Smooth muscle cell (in vitro differentiated cells): Measurements from ENCODE around the gene RRP12. TPM values are rescaled to one million over a fixed set of nuclear protein-coding genes. Genes with fewer than 3 reads are reported as not detected.

Experiments
- DNase-seq: peaks from one replicate; lab custom pipeline; 2025; ENCODE audit not compliant: unreplicated experiment; lab: John Stamatoyannopoulos, UW
- H2AFZ ChIP-seq: fragments of 200-600 bp; sonication (generic); 2 replicates; pipeline ENCODE4 v1.6.0; 2016; ENCODE audit warnings: antibody characterized with exemption, low read depth, mild to moderate bottlenecking
- H3F3A ChIP-seq: fragments of 200-600 bp; sonication (generic); 2 replicates; pipeline ENCODE4 v1.6.0; 2017; ENCODE audit warnings: antibody characterized with exemption, low read depth
- H3K27ac ChIP-seq: fragments of 200-600 bp; sonication (generic); 2 replicates; pipeline ENCODE4 v1.5.1; 2016; ENCODE audit warnings: low read depth, mild to moderate bottlenecking
- H3K27me3 ChIP-seq: fragments of 200-600 bp; sonication (generic); 2 replicates; pipeline ENCODE4 v1.6.1; 2016; ENCODE audit warnings: low read depth, mild to moderate bottlenecking
- H3K36me3 ChIP-seq: fragments of 200-600 bp; sonication (generic); 2 replicates; pipeline ENCODE4 v1.5.1; 2016; ENCODE audit warnings: low read depth
- H3K4me1 ChIP-seq: fragments of 200-600 bp; sonication (generic); 2 replicates; pipeline ENCODE4 v1.5.1; 2016; ENCODE audit warnings: low read depth
- H3K4me2 ChIP-seq: fragments of 200-600 bp; sonication (generic); 2 replicates; pipeline ENCODE4 v1.6.0; 2016; ENCODE audit warnings: mild to moderate bottlenecking
- H3K4me3 ChIP-seq: fragments of 200-600 bp; sonication (generic); 2 replicates; pipeline ENCODE4 v1.5.1; 2016; ENCODE audit warnings: mild to moderate bottlenecking
- H3K79me2 ChIP-seq: fragments of 200-600 bp; sonication (generic); 2 replicates; pipeline ENCODE4 v1.6.0; 2016; ENCODE audit warnings: low read depth, mild to moderate bottlenecking
- H3K9ac ChIP-seq: fragments of 200-600 bp; sonication (generic); 2 replicates; pipeline ENCODE4 v1.6.0; 2016; ENCODE audit warnings: low read depth
- H3K9me3 ChIP-seq: fragments of 200-600 bp; sonication (generic); replicated peaks from 2 replicates; pipeline ENCODE4 v1.5.1; 2016; ENCODE audit warnings: low read depth
- H4K20me1 ChIP-seq: fragments of 200-600 bp; sonication (generic); 2 replicates; pipeline ENCODE4 v1.6.0; 2016; ENCODE audit warnings: low read depth
- WGBS: methylation state at CpG from one replicate; pipeline ENCODE4 v1.1.7; 2016; ENCODE audit warnings: low lambda C conversion rate; 5-methylcytosine and 5-hydroxymethylcytosine counted together
- polyA plus RNA-seq: library from polyadenylated mRNA; unstranded; fragments of >200 nt; fragmentation: Nextera tagmentation; extraction: Ambion mirVana; gene quantifications from 2 replicates; pipeline ENCODE4 v1.2.1, GENCODE V29; 2016
- total RNA-seq: library from RNA; depleted of rRNA; stranded (reverse); fragments of >200 nt; gene quantifications from 2 replicates; pipeline ENCODE4 v1.2.3, GENCODE V29; 2014
- TF ChIP-seq, protein P1 (sequence below): fragments of 200-600 bp; sonication (generic); IDR thresholded peaks from 2 replicates; pipeline ENCODE4 v1.5.1; 2017; ENCODE audit warnings: borderline replicate concordance, mild to moderate bottlenecking, antibody characterized with exemption; ENCODE audit not compliant: insufficient read depth, poor library complexity, severe bottlenecking

The RRP12 gene
- total and polyA plus RNA-seq, 2 experiments from 2014 or later = 14.1 to 18.8 TPM

DNA sequence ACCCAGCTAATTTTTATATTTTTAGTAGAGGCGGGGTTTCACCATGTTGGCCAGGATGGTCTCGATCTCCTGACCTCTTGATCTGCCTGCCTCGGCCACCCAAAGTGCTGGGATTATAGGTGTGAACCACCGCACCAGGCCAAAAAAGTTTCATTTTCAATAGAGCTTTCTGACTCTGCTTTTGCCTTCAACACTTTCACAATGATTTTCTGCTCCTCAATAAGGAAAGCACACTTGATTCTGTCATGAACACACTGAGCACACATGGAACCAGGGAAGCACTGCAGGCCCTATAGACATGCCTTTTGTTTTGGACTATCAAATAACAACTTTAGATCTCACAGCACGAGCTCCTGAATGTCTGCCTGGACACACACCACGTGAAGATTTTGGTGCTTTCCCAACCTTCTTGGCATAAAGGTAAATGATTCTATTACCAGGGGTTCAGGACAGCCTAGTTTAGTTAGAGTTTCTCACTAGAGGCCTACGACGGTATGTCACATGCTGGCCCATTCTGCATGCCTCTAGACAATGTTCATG lies 8.0 kb downstream of the RRP12 start:
- no peak overlapping the region for H3K4me2 ChIP-seq
- H4K20me1 ChIP-seq = no peaks in the 10 kb centered on the region
- no peaks in the 10 kb centered on the region for H3K4me1 ChIP-seq
- TF ChIP-seq, protein P1, sequence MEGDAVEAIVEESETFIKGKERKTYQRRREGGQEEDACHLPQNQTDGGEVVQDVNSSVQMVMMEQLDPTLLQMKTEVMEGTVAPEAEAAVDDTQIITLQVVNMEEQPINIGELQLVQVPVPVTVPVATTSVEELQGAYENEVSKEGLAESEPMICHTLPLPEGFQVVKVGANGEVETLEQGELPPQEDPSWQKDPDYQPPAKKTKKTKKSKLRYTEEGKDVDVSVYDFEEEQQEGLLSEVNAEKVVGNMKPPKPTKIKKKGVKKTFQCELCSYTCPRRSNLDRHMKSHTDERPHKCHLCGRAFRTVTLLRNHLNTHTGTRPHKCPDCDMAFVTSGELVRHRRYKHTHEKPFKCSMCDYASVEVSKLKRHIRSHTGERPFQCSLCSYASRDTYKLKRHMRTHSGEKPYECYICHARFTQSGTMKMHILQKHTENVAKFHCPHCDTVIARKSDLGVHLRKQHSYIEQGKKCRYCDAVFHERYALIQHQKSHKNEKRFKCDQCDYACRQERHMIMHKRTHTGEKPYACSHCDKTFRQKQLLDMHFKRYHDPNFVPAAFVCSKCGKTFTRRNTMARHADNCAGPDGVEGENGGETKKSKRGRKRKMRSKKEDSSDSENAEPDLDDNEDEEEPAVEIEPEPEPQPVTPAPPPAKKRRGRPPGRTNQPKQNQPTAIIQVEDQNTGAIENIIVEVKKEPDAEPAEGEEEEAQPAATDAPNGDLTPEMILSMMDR = no peak
- H3K27ac ChIP-seq = no peak overlapping the region
- 97% methylated on average over 8 of the region's 8 CpGs for WGBS
- no peak overlapping the region for H2AFZ ChIP-seq
- H3K27me3 ChIP-seq = no peaks in the 10 kb centered on the region
- DNase-seq = no peak
- no peak overlapping the region for H3K9ac ChIP-seq
- no peaks in the 10 kb centered on the region for H3K9me3 ChIP-seq
- no peaks in the 10 kb centered on the region for H3K36me3 ChIP-seq
- H3K79me2 ChIP-seq = peaks cover 3% of the 10 kb centered on the region
- no peak overlapping the region for H3K4me3 ChIP-seq
- H3F3A ChIP-seq = no peaks in the 10 kb centered on the region

DNA sequence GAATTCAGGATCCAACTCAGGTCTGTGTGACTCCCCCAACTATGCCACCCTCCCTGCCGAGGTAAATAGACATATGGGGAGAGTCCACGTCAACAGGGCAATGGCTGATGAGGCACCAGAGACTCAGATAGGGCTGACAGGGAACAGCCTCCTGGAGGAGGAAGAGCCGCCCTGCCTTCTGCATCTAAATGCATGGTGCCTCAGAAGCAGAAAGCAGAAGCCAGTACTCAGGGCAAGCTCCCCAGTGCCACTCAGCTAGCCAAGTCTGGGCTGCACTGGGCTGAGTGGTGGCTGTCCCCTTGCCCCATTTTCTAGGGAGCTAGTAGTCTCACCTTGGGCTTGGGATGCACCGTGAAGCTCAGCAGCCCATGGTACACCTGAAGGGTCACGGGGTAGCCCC lies 11.0 kb downstream of the RRP12 start:
- Histone ChIP-seq H3K4me1 (no peaks in the 10 kb centered on the region), H3K9ac (no peak overlapping the region), H3K4me2 (no peak overlapping the region), H3F3A (no peaks in the 10 kb centered on the region), H3K4me3 (no peak overlapping the region), H2AFZ (no peak overlapping the region), H3K27me3 (no peaks in the 10 kb centered on the region), H3K9me3 (no peaks in the 10 kb centered on the region), H3K36me3 (no peaks in the 10 kb centered on the region), H3K27ac (no peak overlapping the region), H4K20me1 (no peaks in the 10 kb centered on the region), H3K79me2 (no peaks in the 10 kb centered on the region)
- no peak for DNase-seq
- WGBS = 99% methylated on average over 5 of the region's 5 CpGs
- TF ChIP-seq, protein P1 = no peak

DNA sequence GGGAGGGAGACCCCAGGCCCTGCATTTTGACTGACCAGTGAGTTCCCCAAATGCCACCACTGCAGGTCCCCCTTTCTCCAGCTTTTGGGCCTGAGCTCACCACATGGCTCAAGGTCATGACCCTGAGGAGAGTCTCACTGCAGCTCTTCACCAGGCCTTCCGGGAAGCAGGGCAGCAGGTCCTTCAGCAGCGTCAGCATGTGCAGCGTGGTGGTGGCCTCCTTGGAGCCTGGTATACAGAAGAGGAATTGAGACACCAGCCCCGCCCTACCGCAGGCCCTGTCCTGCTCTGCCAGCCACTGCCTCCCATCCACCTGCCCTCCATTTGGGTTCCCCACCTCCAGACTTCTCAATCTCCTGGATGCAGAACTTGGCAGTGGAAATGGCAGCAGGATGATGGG lies 13.0 kb downstream of the RRP12 start:
- WGBS = 85% methylated on average over 5 of the region's 5 CpGs
- no peaks in the 10 kb centered on the region for H3K79me2 ChIP-seq
- no peak overlapping the region for H3K27ac ChIP-seq
- H3K4me3 ChIP-seq = no peak overlapping the region
- TF ChIP-seq, protein P1 = no peak
- DNase-seq = no peak
- no peaks in the 10 kb centered on the region for H4K20me1 ChIP-seq
- H3K4me1 ChIP-seq = no peaks in the 10 kb centered on the region
- H2AFZ ChIP-seq = no peak overlapping the region
- no peak overlapping the region for H3K9ac ChIP-seq
- H3F3A ChIP-seq = no peaks in the 10 kb centered on the region
- peaks cover 4% of the 10 kb centered on the region for H3K36me3 ChIP-seq
- no peaks in the 10 kb centered on the region for H3K27me3 ChIP-seq
- H3K4me2 ChIP-seq = no peak overlapping the region
- H3K9me3 ChIP-seq = no peaks in the 10 kb centered on the region

DNA sequence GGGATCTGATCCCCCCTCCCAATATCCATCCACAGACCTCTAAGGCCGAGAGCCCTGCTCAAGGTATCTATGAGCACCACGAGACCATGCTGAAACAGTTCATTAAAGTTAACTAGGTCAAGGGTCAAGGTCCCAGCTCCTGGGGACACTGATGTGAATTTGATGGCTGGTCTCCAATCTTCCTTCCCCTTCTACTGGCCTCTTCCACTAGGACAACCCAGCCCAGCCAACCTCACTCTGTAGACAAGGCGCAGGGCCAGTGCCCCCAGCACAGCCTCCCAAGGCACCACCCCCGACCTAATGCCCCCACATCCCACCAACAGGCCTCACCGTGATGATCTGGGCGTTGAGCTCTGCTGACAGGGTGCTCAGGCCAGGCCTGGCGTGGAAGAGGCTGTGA lies 15.6 kb downstream of the RRP12 start:
- no peak overlapping the region for H3K4me3 ChIP-seq
- H3K4me1 ChIP-seq = no peaks in the 10 kb centered on the region
- no peaks in the 10 kb centered on the region for H3K27me3 ChIP-seq
- TF ChIP-seq, protein P1 = no peak
- H2AFZ ChIP-seq = no peak overlapping the region
- H3F3A ChIP-seq = no peaks in the 10 kb centered on the region
- H3K4me2 ChIP-seq = no peak overlapping the region
- no peaks in the 10 kb centered on the region for H3K79me2 ChIP-seq
- no peaks in the 10 kb centered on the region for H3K9me3 ChIP-seq
- no peak for DNase-seq
- H3K27ac ChIP-seq = no peak overlapping the region
- WGBS = 96% methylated on average over 7 of the region's 7 CpGs
- H4K20me1 ChIP-seq = no peaks in the 10 kb centered on the region
- no peak overlapping the region for H3K9ac ChIP-seq
- H3K36me3 ChIP-seq = peaks cover 4% of the 10 kb centered on the region
